ENCODE results near the gene CD6. TPM values are rescaled to one million over a fixed set of nuclear protein-coding genes. Genes with fewer than 3 reads are reported as not detected.

The CD6 gene
- total and polyA plus RNA-seq, 3 experiments from 2014 or later: 156 to 233 (median 229) TPM

GRCh38 chr11:60936467-60937143 lies 34.9 kb upstream of the CD6 start:
- Histone ChIP-seq H3K4me3 (ENCODE audit: low read length) (no peak overlapping the region), H3K27ac (ENCODE audit: low read depth, low read length) (no peak overlapping the region), H3K9me3 (ENCODE audit: low read length) (no peaks in the 10 kb centered on the region), H3K36me3 (ENCODE audit: insufficient read depth, low read length) (no peaks in the 10 kb centered on the region), H3K27me3 (ENCODE audit: insufficient read depth, low read length, poor library complexity, severe bottlenecking) (peaks cover under 1% of the 10 kb centered on the region), H3K4me1 (ENCODE audit: insufficient read depth, low read length) (no peaks in the 10 kb centered on the region)
- DNase-seq: no peak
- ChIA-PET POLR2A (no interaction called here), CTCF (interaction anchor here (1.1 to 1.3 kb wide), 2 partner anchors 21 to 106 kb away, joined by 3 to 5 read pairs; no protein-coding TSS in a partner anchor)
- H3K27me3 Mint-ChIP-seq: peaks cover 3 to 9% of the 10 kb centered on the region in 2 donors
- no peaks in the 10 kb centered on the region for H3K36me3 Mint-ChIP-seq
- no peak overlapping the region for H3K4me3 Mint-ChIP-seq
- no peaks in the 10 kb centered on the region for H3K4me1 Mint-ChIP-seq
- H3K27ac Mint-ChIP-seq: no peak overlapping the region
- H3K9me3 Mint-ChIP-seq: no peaks in the 10 kb centered on the region

- Mint-ChIP-seq H3K27ac (no peak overlapping the region), H3K4me1 (no peaks in the 10 kb centered on the region), H3K9me3 (no peaks in the 10 kb centered on the region), H3K36me3 (no peaks in the 10 kb centered on the region), H3K4me3 (no peak overlapping the region), H3K27me3 (peaks cover 3 to 9% of the 10 kb centered on the region in 2 donors)
- H3K4me3 ChIP-seq (ENCODE audit: low read length): no peak overlapping the region
- H3K27me3 ChIP-seq (ENCODE audit: insufficient read depth, low read length, poor library complexity, severe bottlenecking): no peaks in the 10 kb centered on the region
- DNase-seq: no peak
- no peaks in the 10 kb centered on the region for H3K36me3 ChIP-seq (ENCODE audit: insufficient read depth, low read length)
- no peaks in the 10 kb centered on the region for H3K9me3 ChIP-seq (ENCODE audit: low read length)
- POLR2A ChIA-PET: no interaction called here
- no peaks in the 10 kb centered on the region for H3K4me1 ChIP-seq (ENCODE audit: insufficient read depth, low read length)
- CTCF ChIA-PET: interaction anchor here (1.1 to 1.3 kb wide), 2 partner anchors 21 to 106 kb away, joined by 3 to 5 read pairs; no protein-coding TSS in a partner anchor
- H3K27ac ChIP-seq (ENCODE audit: low read depth, low read length): no peak overlapping the region
Measured at GRCh38 chr11:60937144-60937527, 34.3 kb upstream of the CD6 start.

DNA sequence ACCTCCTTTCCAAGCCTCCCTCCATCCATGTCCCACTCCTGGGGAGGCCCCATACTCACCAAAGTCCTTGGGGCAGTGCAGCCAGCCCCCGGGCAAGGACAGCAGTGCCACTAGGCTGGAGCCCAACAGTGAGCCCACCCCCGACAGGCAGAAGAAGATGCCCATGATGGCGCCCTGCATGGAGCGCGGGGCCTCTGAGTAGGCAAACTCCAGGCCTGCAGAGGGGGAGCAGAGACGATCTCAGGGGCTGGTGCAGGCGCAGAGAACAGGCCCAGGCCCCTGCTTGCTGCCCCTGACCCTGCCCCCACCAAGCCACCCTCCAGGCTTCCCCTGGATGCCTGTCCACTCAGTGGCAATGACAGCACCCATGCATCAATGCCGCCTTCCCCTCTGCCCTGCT lies 33.7 kb upstream of the CD6 start:
- ChIA-PET POLR2A (no interaction called here), CTCF (no interaction called here)
- Histone ChIP-seq H3K9me3 (ENCODE audit: low read length) (no peaks in the 10 kb centered on the region), H3K27me3 (ENCODE audit: insufficient read depth, low read length, poor library complexity, severe bottlenecking) (no peaks in the 10 kb centered on the region), H3K4me3 (ENCODE audit: low read length) (no peak overlapping the region), H3K27ac (ENCODE audit: low read depth, low read length) (no peak overlapping the region), H3K4me1 (ENCODE audit: insufficient read depth, low read length) (no peaks in the 10 kb centered on the region), H3K36me3 (ENCODE audit: insufficient read depth, low read length) (no peaks in the 10 kb centered on the region)
- Mint-ChIP-seq H3K27me3 (peaks cover 3 to 9% of the 10 kb centered on the region in 2 donors), H3K27ac (no peak overlapping the region), H3K4me3 (no peak overlapping the region), H3K4me1 (no peaks in the 10 kb centered on the region), H3K36me3 (no peaks in the 10 kb centered on the region), H3K9me3 (no peaks in the 10 kb centered on the region)
- DNase-seq: no peak

DNA sequence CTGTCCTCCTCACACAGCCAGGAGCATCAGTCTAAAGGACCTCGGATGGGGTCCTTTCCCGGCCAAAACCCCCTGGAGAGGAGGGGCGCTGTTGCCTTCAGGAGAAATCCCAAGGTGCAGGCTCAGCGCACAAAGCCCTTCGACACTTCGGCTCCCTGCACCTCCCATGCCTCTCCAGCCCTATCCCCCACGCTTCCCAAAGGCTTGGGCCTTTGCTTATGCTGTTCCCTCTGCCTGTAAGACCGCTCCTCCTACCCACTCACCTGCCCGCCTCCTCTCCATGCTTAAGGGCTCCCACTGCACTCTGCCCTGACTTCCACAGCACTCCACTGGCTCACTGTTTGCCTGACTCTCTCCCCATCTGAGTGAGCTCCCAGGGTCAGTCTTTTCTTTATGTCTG lies 33.0 kb upstream of the CD6 start:
- Mint-ChIP-seq H3K4me1 (no peaks in the 10 kb centered on the region), H3K36me3 (no peaks in the 10 kb centered on the region), H3K4me3 (no peak overlapping the region), H3K27me3 (peaks cover 3 to 9% of the 10 kb centered on the region in 2 donors), H3K27ac (peak overlapping the region in 2 of 8 donors; percentile 30 to 89), H3K9me3 (no peaks in the 10 kb centered on the region)
- Histone ChIP-seq H3K27me3 (ENCODE audit: insufficient read depth, low read length, poor library complexity, severe bottlenecking) (no peaks in the 10 kb centered on the region), H3K27ac (ENCODE audit: low read depth, low read length) (no peak overlapping the region), H3K4me3 (ENCODE audit: low read length) (no peak overlapping the region), H3K36me3 (ENCODE audit: insufficient read depth, low read length) (no peaks in the 10 kb centered on the region), H3K4me1 (ENCODE audit: insufficient read depth, low read length) (no peaks in the 10 kb centered on the region), H3K9me3 (ENCODE audit: low read length) (no peaks in the 10 kb centered on the region)
- ChIA-PET CTCF (no interaction called here), POLR2A (no interaction called here)
- no peak for DNase-seq

DNA sequence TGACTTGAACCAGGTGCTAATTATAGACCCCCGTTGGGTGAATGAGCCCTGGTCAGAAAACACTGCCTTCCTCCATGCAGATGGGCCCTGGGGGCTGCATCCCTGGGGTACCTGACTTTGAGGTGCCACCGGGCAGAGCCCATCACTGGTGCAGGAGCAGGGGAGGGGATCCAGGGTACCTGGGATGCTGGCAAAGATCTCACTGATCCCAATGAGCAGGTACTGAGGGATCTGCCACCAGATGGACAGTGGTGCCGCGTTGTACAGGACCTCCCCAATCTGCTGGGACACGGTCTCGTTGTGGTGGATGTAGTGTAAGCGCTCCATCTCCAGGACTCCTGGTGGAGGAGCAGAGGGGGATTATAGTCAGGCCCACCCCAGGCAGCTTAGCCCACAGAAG lies 32.2 kb upstream of the CD6 start:
- peaks cover 3 to 9% of the 10 kb centered on the region in 2 donors for H3K27me3 Mint-ChIP-seq
- Histone ChIP-seq H3K27ac (ENCODE audit: low read depth, low read length) (no peak overlapping the region), H3K9me3 (ENCODE audit: low read length) (no peaks in the 10 kb centered on the region), H3K36me3 (ENCODE audit: insufficient read depth, low read length) (no peaks in the 10 kb centered on the region), H3K27me3 (ENCODE audit: insufficient read depth, low read length, poor library complexity, severe bottlenecking) (no peaks in the 10 kb centered on the region), H3K4me3 (ENCODE audit: low read length) (no peak overlapping the region), H3K4me1 (ENCODE audit: insufficient read depth, low read length) (no peaks in the 10 kb centered on the region)
- POLR2A ChIA-PET: no interaction called here
- H3K36me3 Mint-ChIP-seq: no peaks in the 10 kb centered on the region
- no peak overlapping the region for H3K4me3 Mint-ChIP-seq
- CTCF ChIA-PET: interaction anchor here (1.1 kb wide), 1 partner anchor 139 kb away, joined by 3 read pairs; no protein-coding TSS in a partner anchor
- no peak for DNase-seq
- no peaks in the 10 kb centered on the region for H3K9me3 Mint-ChIP-seq
- H3K27ac Mint-ChIP-seq: peak overlapping the region in 1 of 8 donors; percentile 55
- no peaks in the 10 kb centered on the region for H3K4me1 Mint-ChIP-seq

- H3K9me3 Mint-ChIP-seq: no peaks in the 10 kb centered on the region
- H3K4me1 ChIP-seq (ENCODE audit: insufficient read depth, low read length): no peaks in the 10 kb centered on the region
- no peaks in the 10 kb centered on the region for H3K36me3 Mint-ChIP-seq
- DNase-seq: no peak
- no peaks in the 10 kb centered on the region for H3K27me3 ChIP-seq (ENCODE audit: insufficient read depth, low read length, poor library complexity, severe bottlenecking)
- no peak overlapping the region for H3K4me3 ChIP-seq (ENCODE audit: low read length)
- ChIA-PET POLR2A (no interaction called here), CTCF (interaction anchor here (0.8 to 1.1 kb wide), 2 partner anchors 40 to 138 kb away, joined by 3 read pairs; no protein-coding TSS in a partner anchor)
- H3K4me3 Mint-ChIP-seq: no peak overlapping the region
- H3K27ac Mint-ChIP-seq: peak overlapping the region in 4 of 8 donors; percentile 19 to 61 (median 53)
- no peaks in the 10 kb centered on the region for H3K36me3 ChIP-seq (ENCODE audit: insufficient read depth, low read length)
- no peak overlapping the region for H3K27ac ChIP-seq (ENCODE audit: low read depth, low read length)
- no peaks in the 10 kb centered on the region for H3K9me3 ChIP-seq (ENCODE audit: low read length)
- H3K27me3 Mint-ChIP-seq: peaks cover 3 to 9% of the 10 kb centered on the region in 2 donors
- no peaks in the 10 kb centered on the region for H3K4me1 Mint-ChIP-seq
Measured at GRCh38 chr11:60939855-60940254, 31.6 kb upstream of the CD6 start.

DNA sequence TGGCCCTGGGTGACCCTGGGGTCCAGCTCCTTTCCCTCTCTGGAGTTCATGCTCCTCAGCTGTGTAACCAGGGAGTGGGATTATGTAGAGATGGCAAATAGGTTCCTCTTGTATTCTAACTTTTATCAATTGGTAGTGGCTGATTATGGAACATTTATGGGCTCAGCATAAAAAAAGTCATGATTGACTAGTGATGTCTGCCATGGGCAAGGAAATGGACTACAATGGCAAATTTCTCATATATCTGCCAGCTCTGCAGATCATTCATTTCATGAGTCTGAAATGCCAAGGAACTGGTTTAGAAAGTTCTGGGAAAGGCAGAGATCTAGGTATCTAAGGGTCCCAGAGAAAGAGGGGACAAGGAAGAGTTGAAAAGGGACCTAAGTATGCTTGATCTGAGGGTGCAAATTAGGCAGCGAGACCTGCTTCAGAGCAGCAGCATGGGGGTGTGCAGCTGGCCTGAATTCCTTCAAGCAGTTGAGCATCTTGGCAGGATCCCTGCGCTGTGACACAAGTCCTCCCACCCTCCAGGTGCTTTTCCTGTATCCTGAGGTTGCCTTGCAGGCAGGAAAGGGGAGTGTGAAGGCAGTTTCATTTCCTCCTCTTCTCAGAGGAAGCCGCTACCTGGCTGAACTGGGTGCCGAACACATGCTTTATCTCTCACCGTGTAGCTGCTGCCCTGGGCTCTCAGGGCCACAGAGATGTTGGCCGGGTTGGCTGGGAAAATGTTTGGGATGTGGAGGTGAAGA lies 29.9 kb upstream of the CD6 start:
- Mint-ChIP-seq H3K4me1 (no peaks in the 10 kb centered on the region), H3K27me3 (peaks cover 3 to 6% of the 10 kb centered on the region in 2 donors), H3K27ac (no peak overlapping the region), H3K9me3 (no peaks in the 10 kb centered on the region), H3K36me3 (no peaks in the 10 kb centered on the region), H3K4me3 (no peak overlapping the region)
- no peak for DNase-seq
- no peaks in the 10 kb centered on the region for H3K36me3 ChIP-seq (ENCODE audit: insufficient read depth, low read length)
- CTCF ChIA-PET: interaction anchor here (1.3 kb wide), 1 partner anchor 110 kb away, joined by 3 read pairs; no protein-coding TSS in a partner anchor
- no peaks in the 10 kb centered on the region for H3K27me3 ChIP-seq (ENCODE audit: insufficient read depth, low read length, poor library complexity, severe bottlenecking)
- no peaks in the 10 kb centered on the region for H3K9me3 ChIP-seq (ENCODE audit: low read length)
- no peak overlapping the region for H3K4me3 ChIP-seq (ENCODE audit: low read length)
- POLR2A ChIA-PET: no interaction called here
- no peak overlapping the region for H3K27ac ChIP-seq (ENCODE audit: low read depth, low read length)
- H3K4me1 ChIP-seq (ENCODE audit: insufficient read depth, low read length): no peaks in the 10 kb centered on the region

DNA sequence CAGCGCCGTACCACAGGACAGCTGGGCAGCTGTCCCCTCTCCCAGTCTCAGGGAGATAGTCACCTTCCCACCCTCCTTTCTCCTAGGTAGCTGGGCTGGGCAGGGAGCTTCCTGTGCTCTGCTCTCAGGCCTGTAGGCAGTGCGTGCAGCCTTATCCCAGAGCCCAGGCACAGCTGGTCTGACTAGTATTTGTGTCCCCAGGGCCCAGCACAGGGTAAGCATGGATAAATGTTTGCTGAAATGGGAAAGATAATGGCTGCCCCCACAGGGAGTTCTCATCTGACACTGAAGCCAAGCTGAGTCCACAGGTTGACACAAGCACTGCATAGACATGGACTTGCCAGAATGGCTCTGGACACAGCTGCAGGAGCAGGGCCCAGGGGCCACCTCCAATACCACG lies 29.3 kb upstream of the CD6 start:
- CTCF ChIA-PET: interaction anchor here (1.3 kb wide), 1 partner anchor 111 kb away, joined by 3 read pairs; no protein-coding TSS in a partner anchor
- Mint-ChIP-seq H3K27me3 (peaks cover 4 to 6% of the 10 kb centered on the region in 2 donors), H3K9me3 (no peaks in the 10 kb centered on the region), H3K36me3 (no peaks in the 10 kb centered on the region), H3K4me3 (no peak overlapping the region), H3K4me1 (no peaks in the 10 kb centered on the region), H3K27ac (no peak overlapping the region)
- Histone ChIP-seq H3K9me3 (ENCODE audit: low read length) (no peaks in the 10 kb centered on the region), H3K27me3 (ENCODE audit: insufficient read depth, low read length, poor library complexity, severe bottlenecking) (no peaks in the 10 kb centered on the region), H3K36me3 (ENCODE audit: insufficient read depth, low read length) (no peaks in the 10 kb centered on the region), H3K4me3 (ENCODE audit: low read length) (no peak overlapping the region), H3K27ac (ENCODE audit: low read depth, low read length) (no peak overlapping the region), H3K4me1 (ENCODE audit: insufficient read depth, low read length) (no peaks in the 10 kb centered on the region)
- DNase-seq: no peak
- POLR2A ChIA-PET: no interaction called here
